GM23338 (cell line): ENCODE measurements around the gene PLEKHG4.

Source experiments
- CREB1 ChIP-seq: fragments of 250-450 bp; sonication (Bioruptor Pico); IDR thresholded peaks from 2 replicates; pipeline ENCODE4 v1.5.0; 2020; ENCODE audit warnings: low read depth, mild to moderate bottlenecking, moderate library complexity
- CTCF ChIP-seq, 2 experiments: fragments of 200-600 bp in 1 of 2; sonication (generic) in 1 of 2; conservative IDR thresholded peaks; 2 replicates each; pipeline versions ENCODE4 v1.5.1 to v1.6.1; 2016 to 2017; ENCODE audit warnings: antibody characterized with exemption in 2 of 2, low read depth in 2 of 2, mild to moderate bottlenecking in 2 of 2, moderate library complexity in 1 of 2
- ETS1 ChIP-seq: IDR thresholded peaks from 2 replicates; pipeline ENCODE4 v1.6.1; 2016; ENCODE audit warnings: antibody characterized with exemption
- EZH2 ChIP-seq: fragments of 200-600 bp; sonication (generic); IDR thresholded peaks from one replicate; pipeline ENCODE4 v1.8.0; 2017; ENCODE audit warnings: antibody characterized with exemption, mild to moderate bottlenecking, low read depth; ENCODE audit not compliant: unreplicated experiment
- EZH2phosphoT487 ChIP-seq: fragments of 200-600 bp; sonication (generic); IDR thresholded peaks from one replicate; pipeline ENCODE4 v1.8.1; 2018; ENCODE audit warnings: antibody characterized with exemption; ENCODE audit not compliant: unreplicated experiment
- POLR2AphosphoS5 ChIP-seq: IDR thresholded peaks from 2 replicates; pipeline ENCODE4 v1.6.1; 2016; ENCODE audit warnings: antibody characterized with exemption, low read depth
- REST ChIP-seq: IDR thresholded peaks from one replicate; pipeline ENCODE4 v1.6.1; 2018; ENCODE audit warnings: antibody characterized with exemption; ENCODE audit not compliant: unreplicated experiment
- ZNF114 ChIP-seq: fragments of 250-450 bp; sonication (Bioruptor Pico); IDR thresholded peaks from 2 replicates; pipeline ENCODE4 v1.5.0; 2020; ENCODE audit warnings: mild to moderate bottlenecking, moderate library complexity

DNA sequence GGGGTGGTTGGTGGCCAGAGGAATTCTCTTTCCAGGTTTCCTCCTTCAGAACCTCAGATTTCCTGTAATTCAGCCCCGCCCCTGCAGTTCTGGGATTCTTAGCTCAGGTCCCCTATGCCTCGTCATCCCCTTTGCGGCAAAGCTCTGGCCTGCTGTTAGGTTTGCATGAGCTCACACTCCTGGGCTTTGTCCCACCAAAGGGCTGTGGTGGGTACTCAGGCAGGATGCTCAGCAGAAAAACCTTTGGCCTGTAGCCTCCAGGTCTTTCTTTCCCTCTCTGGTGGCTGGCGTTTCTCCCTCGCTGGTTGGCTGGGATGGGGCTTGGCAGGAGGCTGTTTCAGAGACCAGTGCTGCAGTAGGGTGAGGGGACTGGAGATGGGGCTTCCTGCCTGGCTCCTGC, 9.6 kb upstream of the PLEKHG4 start:
- no peak for TF ChIP-seq CTCF (conservative IDR thresholded peaks at IDR 0.05; ENCODE audit: low read depth in 2 of 2)
- TF ChIP-seq EZH2 = no peak
- no peak for TF ChIP-seq POLR2AphosphoS5
- TF ChIP-seq REST = no peak
- TF ChIP-seq CREB1 (CRISPR knock-in tag) = no peak
- no peak for TF ChIP-seq EZH2phosphoT487
- no peak for TF ChIP-seq ZNF114 (CRISPR knock-in tag)
- no peak for TF ChIP-seq ETS1
